HG02610 (cell line): ENCODE data around the gene CLPTM1.
"Not testable (repeated sequence)": the region's sequence is repeated elsewhere in the genome, so short reads cannot be mapped to it uniquely, and the experiment has no call there.

Experiments used
- ATAC-seq: cut with Tn5 transposase; IDR thresholded peaks from one replicate; pipeline ENCODE4 v1.9.1; 2021; ENCODE audit warnings: mild to moderate bottlenecking, moderate library complexity; ENCODE audit not compliant: unreplicated experiment

The CLPTM1 gene

DNA sequence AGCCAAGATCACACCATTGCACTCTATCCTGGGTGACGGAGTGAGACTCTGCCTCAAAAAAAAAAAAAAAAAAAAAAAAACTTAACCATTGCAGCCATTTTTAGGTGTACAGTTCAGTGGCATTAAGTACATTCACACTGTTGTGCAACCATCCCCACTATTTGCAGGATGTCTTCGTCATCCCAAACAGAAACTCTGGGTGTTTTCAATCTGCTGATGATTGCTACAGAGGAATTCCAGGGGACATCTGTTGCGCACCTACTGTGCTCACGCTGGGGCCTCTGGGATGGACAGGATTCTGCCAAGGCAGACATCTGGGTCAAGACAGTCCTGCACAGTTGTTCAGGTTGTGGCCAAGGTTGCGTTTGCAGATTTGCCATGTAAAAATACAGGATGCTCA lies 15.5 kb upstream of the CLPTM1 start:
- no peak for ATAC-seq

GRCh38 chr19:44942067-44942571 lies 13.1 kb upstream of the CLPTM1 start, which contains the start of gene APOC4:
Gene APOC4 (plus strand): TSS chr19:44942237. CDS start chr19:44942278, 41 bp downstream.
- ATAC-seq: no peak

DNA sequence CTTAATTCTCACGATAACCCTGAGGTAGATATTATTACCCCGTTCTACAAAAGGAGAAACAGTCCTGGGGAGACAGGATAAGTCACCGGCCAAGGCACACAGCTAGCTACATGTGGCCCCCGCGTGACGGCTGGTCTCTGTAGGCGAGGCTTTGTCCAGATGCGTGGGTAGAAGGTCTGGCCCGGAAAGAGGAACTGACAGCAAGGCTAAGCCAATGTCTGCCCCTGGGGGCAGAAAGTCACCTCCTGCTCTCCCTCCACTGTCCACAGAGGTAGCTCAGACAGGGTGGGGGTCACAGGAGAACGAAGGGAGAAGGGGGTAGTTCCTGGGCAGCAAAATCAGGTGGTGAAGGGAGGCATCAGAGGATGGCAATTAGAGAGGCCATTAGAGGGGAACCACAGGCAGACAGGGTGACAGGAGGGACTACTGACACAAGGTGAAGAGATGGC lies 11.4 kb upstream of the CLPTM1 start:
- ATAC-seq: no peak

GRCh38 chr19:44947041-44947581 lies 8.1 kb upstream of the CLPTM1 start:
- no peak for ATAC-seq

DNA sequence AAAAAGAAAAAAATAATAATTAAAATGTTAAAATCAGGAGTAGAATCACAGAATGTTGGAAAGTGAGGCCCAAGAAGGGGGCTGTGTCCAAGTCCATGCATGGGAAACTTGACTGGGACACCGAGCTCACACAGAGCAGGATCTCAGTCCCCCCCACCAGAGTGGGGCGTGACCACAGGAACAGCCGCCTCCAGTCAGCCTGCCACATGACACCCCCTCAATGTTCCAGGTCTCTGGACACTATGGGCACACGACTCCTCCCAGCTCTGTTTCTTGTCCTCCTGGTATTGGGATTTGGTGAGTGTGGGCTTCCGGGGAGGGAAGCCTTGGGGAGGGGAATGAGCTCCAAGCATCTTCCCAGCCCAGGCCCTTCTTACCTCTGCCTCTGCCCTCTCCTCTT lies 6.9 kb upstream of the CLPTM1 start:
- ATAC-seq: no peak

GRCh38 chr19:44948763-44949374 lies 6.3 kb upstream of the CLPTM1 start:
- no peak for ATAC-seq

- ATAC-seq: no peak
Measured at GRCh38 chr19:44949550-44949949, 5.6 kb upstream of the CLPTM1 start.

DNA sequence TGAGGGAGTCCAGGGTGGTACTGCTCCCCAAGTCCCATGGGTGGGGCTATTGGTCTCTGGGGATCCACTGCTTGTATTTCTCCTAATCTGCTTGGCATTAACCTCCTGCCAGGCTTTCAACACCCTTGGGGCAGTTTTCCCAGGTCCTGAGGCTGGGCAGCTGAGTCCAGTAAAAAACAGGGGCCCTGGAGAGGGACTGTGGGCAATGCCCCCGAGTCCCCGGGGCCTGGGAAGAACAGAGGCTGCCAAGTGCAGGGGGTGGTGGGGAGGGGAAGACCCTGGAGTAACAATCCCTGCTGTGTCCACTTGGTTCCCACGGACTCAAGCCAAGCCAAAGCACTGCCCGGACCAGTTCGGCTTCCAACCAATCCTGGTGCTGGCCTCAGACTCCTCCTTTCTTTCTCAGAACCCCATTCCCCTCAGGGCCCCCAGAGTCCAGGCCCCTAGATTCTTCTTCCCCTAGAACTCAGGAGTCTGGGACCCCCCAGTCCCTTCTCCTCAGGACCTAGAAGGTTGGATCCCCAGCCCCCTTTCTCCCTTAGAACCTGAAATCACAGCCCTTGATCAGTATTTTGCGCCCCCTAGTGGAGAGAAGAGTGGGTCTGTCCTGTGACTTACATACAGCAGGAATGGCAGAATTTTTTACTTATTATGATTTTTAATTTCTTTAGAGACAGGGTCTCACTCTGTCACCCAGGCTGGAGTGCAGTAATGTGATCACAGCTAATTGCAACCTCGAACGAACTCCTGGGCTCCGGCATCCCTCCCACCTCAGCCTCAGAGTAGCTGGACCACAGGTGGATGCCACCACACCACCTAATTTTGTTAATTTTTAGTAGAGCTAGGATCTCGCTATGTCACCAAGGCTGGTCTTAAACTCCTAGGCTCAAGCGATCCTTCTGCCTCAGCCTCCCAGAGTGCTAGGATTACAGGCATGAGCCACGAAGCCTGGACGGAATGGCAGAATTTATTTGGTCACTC lies 3.7 kb upstream of the CLPTM1 start:
- ATAC-seq: no peak

GRCh38 chr19:44954278-44954648 lies 917 bp upstream of the CLPTM1 start:
- ATAC-seq: peak; percentile 1

- ATAC-seq: peak; percentile 16
Measured at GRCh38 chr19:44955505-44956439, 592 bp downstream of the CLPTM1 start.

DNA sequence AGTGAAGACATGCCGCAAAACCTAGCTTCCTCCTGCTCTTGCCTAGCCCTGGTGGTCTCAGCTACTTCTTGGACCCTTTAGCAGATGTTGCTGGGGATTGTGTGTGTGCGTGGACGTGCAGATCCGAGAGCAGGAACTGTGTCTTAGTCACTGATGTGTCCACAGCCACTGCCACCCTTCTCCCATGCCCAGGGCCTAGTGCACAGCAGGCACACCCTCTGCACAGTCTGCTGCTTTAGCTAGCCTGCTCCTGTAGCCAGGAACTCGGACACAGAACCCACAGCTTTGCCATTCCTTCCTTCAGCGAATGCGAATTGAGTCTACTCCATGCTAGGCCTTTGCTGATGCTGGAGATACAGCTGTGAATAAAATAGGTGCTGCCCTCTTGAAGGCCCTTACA lies 2.3 kb downstream of the CLPTM1 start:
- ATAC-seq: no peak

DNA sequence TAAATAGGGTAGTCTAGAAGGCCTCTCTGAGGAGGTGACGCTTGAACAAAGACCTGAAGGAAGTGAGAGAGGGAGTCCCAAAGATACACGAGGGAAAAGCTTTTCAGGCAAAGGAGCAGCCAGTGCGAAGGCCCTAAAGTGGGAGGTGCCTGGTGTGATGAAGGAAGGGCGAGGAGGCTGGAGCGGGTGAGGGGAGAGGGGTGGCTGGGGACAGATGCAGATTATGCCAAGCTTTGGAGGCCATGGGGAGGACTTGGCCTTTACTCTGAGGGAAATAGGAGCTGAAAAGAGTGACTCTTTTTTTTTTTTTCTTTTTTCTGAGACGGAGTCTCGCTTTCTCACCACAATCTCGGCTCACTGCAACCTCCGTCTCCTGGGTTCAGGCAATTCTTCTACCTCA lies 2.9 kb downstream of the CLPTM1 start:
- no peak for ATAC-seq

- no peak for ATAC-seq
Measured at GRCh38 chr19:44959691-44960090, 4.5 kb downstream of the CLPTM1 start.

DNA sequence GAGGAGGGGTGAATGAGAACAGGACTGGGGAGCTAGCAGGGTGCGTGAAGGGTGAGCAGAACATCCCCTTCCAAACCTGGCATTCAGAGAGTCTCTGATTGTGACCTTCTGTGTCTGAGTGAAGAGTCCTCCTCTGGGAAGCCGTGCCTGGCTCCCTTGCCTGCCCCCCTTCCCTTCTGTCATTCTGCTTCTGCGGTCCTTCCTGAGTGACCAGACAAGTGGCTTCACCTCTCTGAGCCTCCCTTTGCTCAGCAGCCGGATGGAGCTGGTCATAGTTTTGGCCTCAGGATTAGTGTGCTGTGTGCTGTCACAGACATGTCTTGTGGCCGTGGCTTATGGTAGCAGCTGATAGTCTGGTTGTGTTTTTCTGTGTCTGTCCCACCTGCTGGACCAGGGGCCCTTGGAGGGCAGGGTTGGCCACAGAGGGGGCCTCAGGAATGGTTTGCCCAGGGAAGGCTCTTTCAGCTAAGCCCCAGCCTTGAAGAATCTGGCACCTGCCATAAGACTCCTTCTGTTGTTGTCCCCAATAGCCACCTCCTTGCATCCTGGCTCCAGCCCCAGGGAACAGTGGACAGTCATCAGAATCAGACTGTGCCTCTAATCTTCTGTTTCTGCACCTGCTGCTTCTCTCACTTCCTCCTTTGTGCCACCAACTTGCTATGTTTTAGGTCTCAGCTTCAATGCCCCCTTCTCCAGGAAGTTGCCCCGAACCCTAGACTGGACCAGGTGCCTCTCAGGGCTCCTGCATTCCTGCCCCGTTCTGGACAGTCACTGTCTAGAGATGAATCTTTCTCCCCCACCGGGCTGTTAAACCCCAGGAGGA lies 5.9 kb downstream of the CLPTM1 start:
- ATAC-seq: no peak

GRCh38 chr19:44961821-44962220 lies 6.6 kb downstream of the CLPTM1 start:
- ATAC-seq: no peak

GRCh38 chr19:44968118-44968517 lies 12.9 kb downstream of the CLPTM1 start:
- ATAC-seq: no peak

DNA sequence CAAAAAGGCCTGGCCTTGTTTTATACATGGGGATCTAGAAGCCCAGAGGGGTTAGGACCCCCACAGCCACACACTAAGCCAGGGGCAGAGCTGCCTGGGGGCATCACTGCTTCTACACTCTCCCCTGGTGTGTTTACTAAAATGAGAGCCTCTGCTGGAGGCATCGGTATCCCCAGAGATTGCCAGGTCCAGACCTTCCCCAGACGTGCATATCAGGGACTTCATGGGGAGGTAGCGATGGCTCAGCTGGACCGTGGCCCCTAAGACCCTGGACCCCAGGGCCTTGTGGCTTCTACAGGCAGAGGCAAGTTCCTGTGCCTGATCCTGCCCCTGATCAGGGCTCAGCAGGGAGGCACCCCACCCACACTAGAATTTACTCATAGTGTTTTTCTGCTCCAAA lies 13.5 kb downstream of the CLPTM1 start:
- ATAC-seq: no peak

GRCh38 chr19:44969437-44969836 lies 14.3 kb downstream of the CLPTM1 start:
- no peak for ATAC-seq

DNA sequence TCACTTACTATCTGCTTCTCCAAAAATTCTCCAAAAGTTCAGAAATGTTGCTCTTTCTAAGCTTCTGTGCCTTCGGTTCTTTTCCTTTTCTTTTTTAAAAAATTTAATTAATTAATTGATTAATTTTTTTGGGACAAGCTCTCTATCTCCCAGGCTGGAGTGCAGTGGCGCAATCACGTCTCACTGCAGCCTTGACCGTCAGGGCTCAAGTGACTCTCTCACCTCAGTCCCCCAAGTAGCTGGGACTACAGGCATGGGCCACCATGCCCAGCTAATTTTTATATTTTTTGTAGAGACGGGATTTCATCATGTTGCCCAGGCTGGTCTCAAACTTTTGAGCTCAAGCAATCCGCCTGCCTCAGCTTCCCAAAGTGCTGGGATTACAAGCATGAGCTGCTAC lies 16.3 kb downstream of the CLPTM1 start:
- ATAC-seq: not testable (repeated sequence)

- no peak for ATAC-seq
Measured at GRCh38 chr19:44972802-44973201, 17.6 kb downstream of the CLPTM1 start.
